Measurements from ENCODE around the gene ADAMTS18.
"Not testable (repeated sequence)": the region's sequence is repeated elsewhere in the genome, so short reads cannot be mapped to it uniquely, and the experiment has no call there.

- TF ChIP-seq CTCF, POLR2A (IDR thresholded peaks at IDR 0.05): not testable (repeated sequence)
Observed at GRCh38 chr16:77242471-77242870, 192.4 kb downstream of the ADAMTS18 start.

Measured in esophagus squamous epithelium (tissue), 4 donors.